SU-DHL-6 (cell line): ENCODE results near the gene CELF6.

ENCODE experiments used
- CTCF ChIP-seq: fragments of 200-600 bp; sonication (generic); IDR thresholded peaks from one replicate; pipeline ENCODE4 v1.5.1; 2017; ENCODE audit warnings: antibody characterized with exemption, mild to moderate bottlenecking, low read length, moderate library complexity; ENCODE audit not compliant: insufficient read depth, poor library complexity, severe bottlenecking
- EZH2phosphoT487 ChIP-seq: fragments of 200-600 bp; sonication (generic), shearing (Covaris generic); conservative IDR thresholded peaks from 2 replicates; pipeline ENCODE4 v1.6.1; 2018; ENCODE audit warnings: mild to moderate bottlenecking, antibody characterized with exemption, low read length, moderate library complexity, mixed read lengths

- no peak for TF ChIP-seq CTCF
- no peak for TF ChIP-seq EZH2phosphoT487
Observed at GRCh38 chr15:72235298-72235697, 84.7 kb downstream of the CELF6 start.
